HepG2 (cell line): ENCODE data around the gene PKLR. TPM values are rescaled to one million over a fixed set of nuclear protein-coding genes. Genes with fewer than 3 reads are reported as not detected.

ENCODE experiments used
- ARNT2 ChIP-seq: sonication (generic); formaldehyde crosslinking; IDR thresholded peaks from 2 replicates; pipeline ENCODE4 v1.8.0; 2022; ENCODE audit warnings: mild to moderate bottlenecking, low read depth, missing genetic modification reagents, moderate library complexity
- CBFB ChIP-seq: sonication (generic); formaldehyde crosslinking; IDR thresholded peaks from 2 replicates; pipeline ENCODE4 v1.4.0; 2020; ENCODE audit warnings: missing genetic modification reagents
- GATA4 ChIP-seq: sonication (generic); IDR thresholded peaks from 2 replicates; pipeline ENCODE4 v1.6.1; 2016; ENCODE audit warnings: antibody characterized with exemption, low read depth, borderline replicate concordance
- HIVEP1 ChIP-seq: sonication (generic); formaldehyde crosslinking; IDR thresholded peaks from 2 replicates; pipeline ENCODE4 v1.4.0; 2020; ENCODE audit warnings: mild to moderate bottlenecking, missing genetic modification reagents
- ISX ChIP-seq: sonication (generic); formaldehyde crosslinking; conservative IDR thresholded peaks from 2 replicates; pipeline ENCODE4 v1.5.0; 2020; ENCODE audit warnings: missing genetic modification reagents
- JUN ChIP-seq: sonication (generic); formaldehyde crosslinking; IDR thresholded peaks from 2 replicates; pipeline ENCODE4 v1.4.0; 2020; ENCODE audit warnings: mild to moderate bottlenecking, missing genetic modification reagents
- KDM6A ChIP-seq: IDR thresholded peaks from 2 replicates; pipeline ENCODE4 v1.6.1; 2016; ENCODE audit warnings: low read depth
- MAF1 ChIP-seq: sonication (generic); formaldehyde crosslinking; IDR thresholded peaks from 2 replicates; pipeline ENCODE4 v1.5.0; 2020; ENCODE audit warnings: missing genetic modification reagents, borderline replicate concordance
- MZF1 ChIP-seq: sonication (generic); formaldehyde crosslinking; IDR thresholded peaks from 2 replicates; pipeline ENCODE4 v1.8.1; 2023; ENCODE audit warnings: mild to moderate bottlenecking, missing genetic modification reagents, borderline replicate concordance
- PHF21A ChIP-seq: sonication (generic); formaldehyde crosslinking; IDR thresholded peaks from 2 replicates; pipeline ENCODE4 v1.5.0; 2020; ENCODE audit warnings: mild to moderate bottlenecking, missing genetic modification reagents
- SUZ12 ChIP-seq: fragments of 150-350 bp; IDR thresholded peaks from 2 replicates; pipeline ENCODE4 v1.6.1; 2014; ENCODE audit warnings: low read depth, low read length
- TFDP1 ChIP-seq: IDR thresholded peaks from 2 replicates; pipeline ENCODE4 v1.6.1; 2016; ENCODE audit warnings: missing compliant biosample characterization, missing genetic modification reagents, borderline replicate concordance
- TGIF2 ChIP-seq: IDR thresholded peaks from 2 replicates; pipeline ENCODE4 v1.6.1; 2016; ENCODE audit warnings: control low read depth, missing compliant biosample characterization
- YEATS4 ChIP-seq: sonication (generic); formaldehyde crosslinking; IDR thresholded peaks from 2 replicates; pipeline ENCODE4 v1.4.0; 2020; ENCODE audit warnings: missing genetic modification reagents, borderline replicate concordance
- ZBTB8A ChIP-seq: sonication (generic); formaldehyde crosslinking; IDR thresholded peaks from 2 replicates; pipeline ENCODE4 v1.4.0; 2020; ENCODE audit warnings: mild to moderate bottlenecking, low read depth, missing genetic modification reagents, borderline replicate concordance
- ZFX ChIP-seq: sonication (generic); formaldehyde crosslinking; IDR thresholded peaks from 2 replicates; pipeline ENCODE4 v1.4.0; 2020; ENCODE audit warnings: mild to moderate bottlenecking, low read depth, missing genetic modification reagents, moderate library complexity
- ZNF570 ChIP-seq: sonication (generic); formaldehyde crosslinking; IDR thresholded peaks from 2 replicates; pipeline ENCODE4 v1.4.0; 2020; ENCODE audit warnings: mild to moderate bottlenecking, missing genetic modification reagents, borderline replicate concordance
- ZNF574 ChIP-seq: sonication (generic); formaldehyde crosslinking; IDR thresholded peaks from 2 replicates; pipeline ENCODE4 v1.4.0; 2020; ENCODE audit warnings: missing genetic modification reagents
- ZNF879 ChIP-seq: sonication (generic); formaldehyde crosslinking; IDR thresholded peaks from 2 replicates; pipeline ENCODE4 v1.8.1; 2023; ENCODE audit warnings: missing genetic modification reagents
- polyA plus RNA-seq, 8 experiments: library from polyadenylated mRNA; depleted of rRNA in 3 of 8; stranded (reverse) in 7 of 8; unstranded in 1 of 8; fragments of >200 nt; fragmentation: Illumina TruSeq in 4 of 8; extraction: Trizol in 4 of 8; gene quantifications; 2 replicates each; pipeline versions ENCODE4 v1.2.1 to v1.2.3, GENCODE V29; 2011 to 2016; ENCODE audit warnings: low read depth in 4 of 8, missing spikeins in 1 of 8, mixed read lengths in 1 of 8; ENCODE audit not compliant: insufficient read depth in 1 of 8
- total RNA-seq, 5 experiments: library from RNA; depleted of rRNA; stranded (reverse); fragments of >200 nt; fragmentation: Illumina TruSeq; extraction: Trizol; gene quantifications; 2 replicates each; pipeline ENCODE4 v1.2.3, GENCODE V29; 2016; ENCODE audit warnings: low read depth in 1 of 5
- TF ChIP-seq, protein P1 (sequence below): sonication (generic); formaldehyde crosslinking; IDR thresholded peaks from 2 replicates; pipeline ENCODE4 v1.8.0; 2022; ENCODE audit warnings: mild to moderate bottlenecking, missing genetic modification reagents, borderline replicate concordance
- TF ChIP-seq, protein P2 (sequence below): sonication (generic); formaldehyde crosslinking; conservative IDR thresholded peaks from 2 replicates; pipeline ENCODE4 v1.8.0; 2022; ENCODE audit warnings: mild to moderate bottlenecking, moderate library complexity, missing genetic modification reagents
- TF ChIP-seq, protein P3 (sequence below): conservative IDR thresholded peaks from 2 replicates; pipeline ENCODE4 v1.6.1; 2018; ENCODE audit warnings: missing genetic modification reagents

The PKLR gene
- total and polyA plus RNA-seq, 2 of the 13 experiments (the other 11 are each of a cell fraction or from before 2014, with no cell fraction given), result 10.3 to 29.3 TPM

- TF ChIP-seq, protein P1, sequence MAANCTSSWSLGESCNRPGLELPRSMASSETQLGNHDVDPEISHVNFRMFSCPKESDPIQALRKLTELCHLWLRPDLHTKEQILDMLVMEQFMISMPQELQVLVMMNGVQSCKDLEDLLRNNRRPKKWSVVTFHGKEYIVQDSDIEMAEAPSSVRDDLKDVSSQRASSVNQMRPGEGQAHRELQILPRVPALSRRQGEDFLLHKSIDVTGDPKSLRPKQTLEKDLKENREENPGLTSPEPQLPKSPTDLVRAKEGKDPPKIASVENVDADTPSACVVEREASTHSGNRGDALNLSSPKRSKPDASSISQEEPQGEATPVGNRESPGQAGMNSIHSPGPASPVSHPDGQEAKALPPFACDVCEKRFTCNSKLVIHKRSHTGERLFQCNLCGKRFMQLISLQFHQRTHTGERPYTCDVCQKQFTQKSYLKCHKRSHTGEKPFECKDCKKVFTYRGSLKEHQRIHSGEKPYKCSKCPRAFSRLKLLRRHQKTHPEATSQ (CRISPR knock-in tag), result no peak
- no peak for TF ChIP-seq ZFX
- TF ChIP-seq ISX (CRISPR knock-in tag), result no peak
- no peak for TF ChIP-seq ZNF570
- TF ChIP-seq, protein P2, sequence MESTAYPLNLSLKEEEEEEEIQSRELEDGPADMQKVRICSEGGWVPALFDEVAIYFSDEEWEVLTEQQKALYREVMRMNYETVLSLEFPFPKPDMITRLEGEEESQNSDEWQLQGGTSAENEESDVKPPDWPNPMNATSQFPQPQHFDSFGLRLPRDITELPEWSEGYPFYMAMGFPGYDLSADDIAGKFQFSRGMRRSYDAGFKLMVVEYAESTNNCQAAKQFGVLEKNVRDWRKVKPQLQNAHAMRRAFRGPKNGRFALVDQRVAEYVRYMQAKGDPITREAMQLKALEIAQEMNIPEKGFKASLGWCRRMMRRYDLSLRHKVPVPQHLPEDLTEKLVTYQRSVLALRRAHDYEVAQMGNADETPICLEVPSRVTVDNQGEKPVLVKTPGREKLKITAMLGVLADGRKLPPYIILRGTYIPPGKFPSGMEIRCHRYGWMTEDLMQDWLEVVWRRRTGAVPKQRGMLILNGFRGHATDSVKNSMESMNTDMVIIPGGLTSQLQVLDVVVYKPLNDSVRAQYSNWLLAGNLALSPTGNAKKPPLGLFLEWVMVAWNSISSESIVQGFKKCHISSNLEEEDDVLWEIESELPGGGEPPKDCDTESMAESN (CRISPR knock-in tag), result 0 out of 2 replicates have a peak, but pooled peaks have one; percentile 22
- TF ChIP-seq ZBTB8A (CRISPR knock-in tag), result no peak
- TF ChIP-seq KDM6A, result no peak
- no peak for TF ChIP-seq MZF1
- no peak for TF ChIP-seq YEATS4 (CRISPR knock-in tag)
- TF ChIP-seq MAF1 (CRISPR knock-in tag), result no peak
- TF ChIP-seq SUZ12, result no peak
- TF ChIP-seq TGIF2 (CRISPR knock-in tag), result peak; percentile 70
- TF ChIP-seq CBFB (CRISPR knock-in tag), result no peak
- TF ChIP-seq JUN, result no peak
- TF ChIP-seq PHF21A (CRISPR knock-in tag), result no peak
- TF ChIP-seq ARNT2 (CRISPR knock-in tag), result peak; percentile 36; the same call in 1 of the 2 replicates
- peak; percentile 74; the same call in 1 of the 2 replicates for TF ChIP-seq ZNF879 (CRISPR knock-in tag)
- no peak for TF ChIP-seq GATA4
- TF ChIP-seq, protein P3, sequence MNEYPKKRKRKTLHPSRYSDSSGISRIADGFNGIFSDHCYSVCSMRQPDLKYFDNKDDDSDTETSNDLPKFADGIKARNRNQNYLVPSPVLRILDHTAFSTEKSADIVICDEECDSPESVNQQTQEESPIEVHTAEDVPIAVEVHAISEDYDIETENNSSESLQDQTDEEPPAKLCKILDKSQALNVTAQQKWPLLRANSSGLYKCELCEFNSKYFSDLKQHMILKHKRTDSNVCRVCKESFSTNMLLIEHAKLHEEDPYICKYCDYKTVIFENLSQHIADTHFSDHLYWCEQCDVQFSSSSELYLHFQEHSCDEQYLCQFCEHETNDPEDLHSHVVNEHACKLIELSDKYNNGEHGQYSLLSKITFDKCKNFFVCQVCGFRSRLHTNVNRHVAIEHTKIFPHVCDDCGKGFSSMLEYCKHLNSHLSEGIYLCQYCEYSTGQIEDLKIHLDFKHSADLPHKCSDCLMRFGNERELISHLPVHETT (CRISPR knock-in tag), result no peak
- TF ChIP-seq TFDP1 (CRISPR knock-in tag), result no peak
- no peak; the same call in 1 of the 2 replicates for TF ChIP-seq ZNF574 (CRISPR knock-in tag)
- no peak for TF ChIP-seq HIVEP1 (CRISPR knock-in tag)
Measured at GRCh38 chr1:155277902-155278688, 23.1 kb downstream of the PKLR start (continued).
